Measurements from ENCODE around the gene KIAA1614.

DNA sequence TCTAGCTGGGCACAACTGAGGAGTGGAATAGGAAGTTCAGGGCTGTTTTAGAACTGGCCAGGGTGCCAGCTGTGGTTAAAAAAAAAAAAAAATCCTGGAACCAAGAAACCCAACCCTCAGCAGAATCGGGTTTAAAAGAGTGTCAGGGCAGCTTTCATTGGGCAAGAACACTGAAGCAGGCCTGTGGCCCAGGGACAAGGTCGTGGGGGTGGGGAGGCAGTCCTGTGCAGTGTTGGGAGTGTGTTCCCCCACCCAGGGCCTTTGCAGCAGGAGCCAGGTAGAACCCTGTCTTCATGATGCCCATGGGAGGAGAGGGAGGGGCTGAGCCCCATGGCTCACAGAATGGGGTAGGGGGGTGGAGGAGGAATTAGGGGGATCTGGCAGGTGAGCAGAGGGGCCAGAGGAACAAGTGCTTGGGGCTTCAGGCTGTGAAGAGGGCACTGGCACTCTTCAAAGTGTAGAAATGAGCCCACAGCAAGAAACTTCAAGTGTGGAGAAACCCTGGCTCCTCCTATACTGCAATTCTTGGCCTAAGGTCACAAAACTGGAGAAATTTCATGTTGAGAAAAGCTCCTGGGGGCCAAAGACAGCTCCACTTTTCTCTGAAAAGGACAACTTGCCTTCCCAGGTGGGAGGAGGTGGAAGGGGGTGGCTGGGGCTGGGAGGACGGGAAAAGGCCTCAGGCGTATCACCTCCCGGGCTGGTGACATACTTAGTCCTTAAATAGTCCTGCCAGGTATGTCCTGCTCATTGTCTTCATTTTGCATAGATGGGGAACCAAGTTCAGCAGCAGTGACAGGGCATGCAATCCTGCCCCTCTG is 39.3 kb downstream of the KIAA1614 start:
- TF ChIP-seq, protein P1, sequence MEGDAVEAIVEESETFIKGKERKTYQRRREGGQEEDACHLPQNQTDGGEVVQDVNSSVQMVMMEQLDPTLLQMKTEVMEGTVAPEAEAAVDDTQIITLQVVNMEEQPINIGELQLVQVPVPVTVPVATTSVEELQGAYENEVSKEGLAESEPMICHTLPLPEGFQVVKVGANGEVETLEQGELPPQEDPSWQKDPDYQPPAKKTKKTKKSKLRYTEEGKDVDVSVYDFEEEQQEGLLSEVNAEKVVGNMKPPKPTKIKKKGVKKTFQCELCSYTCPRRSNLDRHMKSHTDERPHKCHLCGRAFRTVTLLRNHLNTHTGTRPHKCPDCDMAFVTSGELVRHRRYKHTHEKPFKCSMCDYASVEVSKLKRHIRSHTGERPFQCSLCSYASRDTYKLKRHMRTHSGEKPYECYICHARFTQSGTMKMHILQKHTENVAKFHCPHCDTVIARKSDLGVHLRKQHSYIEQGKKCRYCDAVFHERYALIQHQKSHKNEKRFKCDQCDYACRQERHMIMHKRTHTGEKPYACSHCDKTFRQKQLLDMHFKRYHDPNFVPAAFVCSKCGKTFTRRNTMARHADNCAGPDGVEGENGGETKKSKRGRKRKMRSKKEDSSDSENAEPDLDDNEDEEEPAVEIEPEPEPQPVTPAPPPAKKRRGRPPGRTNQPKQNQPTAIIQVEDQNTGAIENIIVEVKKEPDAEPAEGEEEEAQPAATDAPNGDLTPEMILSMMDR (conservative IDR thresholded peaks at IDR 0.05): no peak
- no peak for TF ChIP-seq EZH2 (IDR thresholded peaks at IDR 0.05; ENCODE audit: low read depth)

Data from PC-9 (cell line).